Activated naive CD4-positive, alpha-beta T cell treated with anti-CD3 and anti-CD28 coated beads, Interleukin-2, amount 50 U/mL, for 72 hours (primary cell): ENCODE measurements around the gene HIGD2A. TPM values are rescaled to one million over a fixed set of nuclear protein-coding genes. Genes with fewer than 3 reads are reported as not detected.
"Not testable (repeated sequence)": the region's sequence is repeated elsewhere in the genome, so short reads cannot be mapped to it uniquely, and the experiment has no call there.

Experiments
- ATAC-seq, 2 donors: fragments of 150-1000 bp; cut with Tn5 transposase; 2 replicates each; pipeline ENCODE4 v1.10.0; 2021; ENCODE audit warnings: mild to moderate bottlenecking in 2 of 2, moderate library complexity in 2 of 2
- DNase-seq, 2 donors: peaks; one replicate each; pipeline ENCODE4 v3.0.0; 2021 to 2022; ENCODE audit warnings: low spot score in 2 of 2
- H3K27ac Mint-ChIP-seq, 2 donors: one replicate each; pipeline ENCODE4 v1.8.0; 2022; ENCODE audit warnings: mild to moderate bottlenecking in 2 of 2, mixed read lengths in 2 of 2
- H3K36me3 Mint-ChIP-seq, 2 donors: one replicate each; pipeline ENCODE4 v1.8.0; 2022; ENCODE audit warnings: mixed read lengths in 2 of 2
- H3K9me3 Mint-ChIP-seq, 2 donors: one replicate each; pipeline ENCODE4 v1.8.0; 2022; ENCODE audit warnings: mixed read lengths in 2 of 2
- total RNA-seq, 2 donors: library from RNA; stranded (reverse); gene quantifications; one replicate each; pipeline ENCODE4 v1.2.3, GENCODE V29; 2022

Gene HIGD2A
- total RNA-seq, 2 donors from 2014 or later, result 120 to 154 TPM

GRCh38 chr5:176405656-176406435 lies 17.3 kb downstream of the HIGD2A start:
- Mint-ChIP-seq H3K27ac (peak overlapping the region in 1 of 2 donors; percentile 9), H3K36me3 (peaks cover 0 to 6% of the 10 kb centered on the region in 2 donors), H3K9me3 (no peaks in the 10 kb centered on the region)
- peak in 1 of 2 donors; percentile 9 for ATAC-seq
- DNase-seq, result no peak

DNA sequence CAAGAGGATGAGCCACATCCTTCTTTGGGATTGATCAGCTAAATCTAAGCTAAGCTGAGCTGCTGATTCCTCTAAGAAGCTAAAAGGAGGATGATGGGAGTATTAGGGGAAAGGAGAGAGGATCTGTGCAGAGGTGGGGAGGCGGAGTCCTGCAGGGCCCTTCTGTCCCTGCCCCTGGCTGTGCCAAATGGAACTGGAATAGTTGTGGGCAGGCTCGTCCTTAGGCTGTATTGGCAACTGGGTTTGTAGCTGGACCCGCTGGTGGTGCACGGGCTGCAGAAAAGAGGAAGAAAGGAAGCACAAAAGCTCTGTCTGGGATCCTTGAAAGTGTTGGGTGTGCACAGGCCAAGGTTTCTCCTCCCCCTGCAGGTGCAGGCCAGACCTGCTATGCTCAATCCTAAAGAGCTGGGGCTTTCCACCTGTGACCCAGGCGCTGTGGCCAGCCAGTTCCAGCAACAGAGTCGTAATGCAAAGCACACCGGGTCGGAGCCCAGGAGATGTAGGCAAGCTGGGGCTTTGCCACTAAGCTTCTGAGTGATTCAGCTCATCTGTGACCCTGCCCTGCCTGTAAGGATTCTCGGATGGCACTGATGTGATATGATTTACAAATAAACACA lies 18.0 kb downstream of the HIGD2A start:
- ATAC-seq (no peak), DNase-seq (no peak)
- Mint-ChIP-seq H3K27ac (no peak overlapping the region), H3K36me3 (peaks cover 0 to 6% of the 10 kb centered on the region in 2 donors), H3K9me3 (no peaks in the 10 kb centered on the region)

DNA sequence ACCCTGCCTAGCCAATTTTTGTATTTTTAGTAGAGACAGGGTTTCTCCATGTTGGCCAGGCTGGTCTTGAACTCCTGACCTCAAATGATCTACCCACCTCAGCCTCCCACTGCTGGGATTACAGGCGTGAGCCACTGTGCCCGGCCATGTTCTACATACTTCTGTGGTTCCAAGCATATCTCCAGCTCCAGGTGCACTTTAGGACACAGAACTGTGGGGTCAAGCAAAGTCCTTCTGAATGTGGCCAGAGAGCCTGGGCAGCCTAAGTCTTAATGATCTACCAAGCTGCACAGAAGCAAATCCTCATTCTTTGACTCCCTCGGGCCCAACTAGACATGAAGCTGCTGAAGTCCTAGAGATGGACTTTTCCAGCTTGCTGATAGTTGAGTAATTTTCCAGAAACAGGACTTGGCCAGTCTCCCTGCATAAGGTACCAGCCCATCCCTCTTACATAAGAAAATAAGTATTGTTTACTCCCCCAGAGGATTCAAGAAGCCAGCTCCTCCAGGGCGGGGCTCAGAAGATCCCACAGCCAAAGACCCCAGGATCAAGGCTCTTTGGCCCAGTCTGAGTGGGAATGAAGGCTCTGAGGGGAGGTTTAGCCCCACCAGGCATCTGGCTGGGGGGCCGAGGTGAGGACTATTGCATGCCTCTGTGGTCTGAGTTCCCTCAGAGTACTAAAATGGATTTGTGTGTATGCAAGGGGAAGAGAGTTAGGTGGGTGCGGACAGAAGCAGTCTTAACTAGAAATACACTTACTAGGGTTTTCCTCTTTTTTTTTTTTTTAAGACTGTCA lies 19.1 kb downstream of the HIGD2A start:
- Mint-ChIP-seq H3K36me3 (peaks cover 0 to 6% of the 10 kb centered on the region in 2 donors), H3K27ac (peak overlapping the region; percentile 29 to 57), H3K9me3 (no peaks in the 10 kb centered on the region)
- ATAC-seq, result no peak
- DNase-seq, result no peak

DNA sequence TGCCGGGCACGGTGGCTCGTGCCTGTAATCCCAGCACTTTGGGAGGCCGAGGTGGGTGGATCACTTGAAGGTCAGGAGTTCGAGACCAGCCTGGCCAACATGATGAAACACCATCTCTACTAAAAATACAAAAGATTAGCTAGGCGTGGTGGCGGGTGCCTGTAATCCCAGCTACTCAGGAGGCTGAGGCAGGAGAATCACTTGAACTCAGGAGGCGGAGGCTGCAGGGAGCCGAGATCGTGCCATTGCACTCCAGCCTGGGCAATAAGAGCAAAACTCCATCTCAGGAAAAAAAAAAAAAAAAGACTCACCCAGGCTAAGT lies 19.7 kb downstream of the HIGD2A start:
- DNase-seq, ATAC-seq, H3K9me3 Mint-ChIP-seq, H3K36me3 Mint-ChIP-seq, H3K27ac Mint-ChIP-seq: not testable (repeated sequence)

- ATAC-seq, result no peak
- H3K27ac Mint-ChIP-seq, result no peak overlapping the region
- peaks cover 0 to 6% of the 10 kb centered on the region in 2 donors for H3K36me3 Mint-ChIP-seq
- H3K9me3 Mint-ChIP-seq, result no peaks in the 10 kb centered on the region
- no peak for DNase-seq
Observed at GRCh38 chr5:176408590-176408989, 20.0 kb downstream of the HIGD2A start.

GRCh38 chr5:176409765-176410164 lies 21.2 kb downstream of the HIGD2A start:
- peak overlapping the region in 1 of 2 donors; percentile 13 for H3K27ac Mint-ChIP-seq
- H3K9me3 Mint-ChIP-seq, result no peaks in the 10 kb centered on the region
- H3K36me3 Mint-ChIP-seq, result peaks cover 0 to 6% of the 10 kb centered on the region in 2 donors
- ATAC-seq, result no peak
- no peak for DNase-seq

GRCh38 chr5:176410486-176411180 lies 22.1 kb downstream of the HIGD2A start:
- Mint-ChIP-seq H3K9me3 (no peaks in the 10 kb centered on the region), H3K36me3 (peaks cover 0 to 6% of the 10 kb centered on the region in 2 donors), H3K27ac (peak overlapping the region; percentile 59 to 72)
- DNase-seq (no peak), ATAC-seq (no peak)

DNA sequence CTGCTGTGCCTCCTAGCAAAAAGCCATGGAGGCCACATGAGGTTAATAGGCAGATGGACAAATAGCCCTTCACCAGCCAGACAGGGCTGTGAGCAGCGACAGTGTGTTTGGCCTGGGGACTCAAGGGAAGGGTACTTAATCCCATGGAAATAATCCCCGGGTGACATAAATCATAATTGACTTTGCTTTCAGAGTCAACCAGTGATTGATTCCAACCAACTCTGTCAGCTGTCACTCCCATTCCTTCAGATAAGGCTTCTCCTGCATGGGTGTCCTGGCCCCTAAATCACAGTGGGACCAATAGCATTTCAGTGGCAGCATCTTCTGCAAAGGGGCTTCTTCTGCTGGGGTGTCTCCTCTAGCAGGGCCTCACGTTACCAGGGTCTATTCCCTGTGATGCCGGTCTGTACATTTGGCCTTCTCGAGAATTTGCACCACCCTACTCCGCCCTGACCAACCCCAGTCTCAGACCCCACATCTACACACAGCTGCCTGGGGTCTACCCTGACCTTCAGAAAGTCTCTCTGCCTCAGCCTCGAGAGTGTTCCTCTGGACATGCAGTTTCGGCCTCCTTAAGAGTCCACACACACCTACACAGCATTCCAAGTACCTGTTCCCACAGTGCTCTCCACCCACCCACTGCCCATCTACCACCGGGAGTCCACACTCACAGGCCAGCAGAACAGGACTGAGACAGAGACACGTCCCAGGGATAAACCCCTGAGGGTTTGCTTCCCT lies 24.1 kb downstream of the HIGD2A start:
- peaks cover 0 to 6% of the 10 kb centered on the region in 2 donors for H3K36me3 Mint-ChIP-seq
- DNase-seq, result no peak
- no peaks in the 10 kb centered on the region for H3K9me3 Mint-ChIP-seq
- no peak for ATAC-seq
- H3K27ac Mint-ChIP-seq, result peak overlapping the region; percentile 59 to 90

DNA sequence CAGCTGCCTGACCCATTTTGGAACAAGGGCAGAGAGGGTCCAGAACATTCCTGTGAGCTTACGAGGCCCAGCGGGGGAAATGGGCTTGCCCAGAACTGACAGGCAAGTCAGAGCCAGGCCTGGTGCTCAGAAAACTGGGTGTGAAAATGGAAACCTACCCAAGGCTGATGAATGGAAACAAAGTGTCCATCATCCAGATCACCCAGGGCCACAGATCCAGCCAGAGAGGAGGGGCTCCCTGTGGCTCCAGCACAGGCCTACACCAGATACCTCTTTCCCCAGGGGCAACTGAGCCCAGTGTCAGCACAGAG lies 24.7 kb downstream of the HIGD2A start:
- Mint-ChIP-seq H3K36me3 (peaks cover 0 to 6% of the 10 kb centered on the region in 2 donors), H3K9me3 (no peaks in the 10 kb centered on the region), H3K27ac (peak overlapping the region; percentile 32 to 90)
- no peak for DNase-seq
- no peak for ATAC-seq

- Mint-ChIP-seq H3K9me3 (no peaks in the 10 kb centered on the region), H3K36me3 (peaks cover 0 to 6% of the 10 kb centered on the region in 2 donors), H3K27ac (peak overlapping the region in 1 of 2 donors; percentile 32)
- no peak for DNase-seq
- ATAC-seq, result no peak
Observed at GRCh38 chr5:176413709-176414191, 25.2 kb downstream of the HIGD2A start.

DNA sequence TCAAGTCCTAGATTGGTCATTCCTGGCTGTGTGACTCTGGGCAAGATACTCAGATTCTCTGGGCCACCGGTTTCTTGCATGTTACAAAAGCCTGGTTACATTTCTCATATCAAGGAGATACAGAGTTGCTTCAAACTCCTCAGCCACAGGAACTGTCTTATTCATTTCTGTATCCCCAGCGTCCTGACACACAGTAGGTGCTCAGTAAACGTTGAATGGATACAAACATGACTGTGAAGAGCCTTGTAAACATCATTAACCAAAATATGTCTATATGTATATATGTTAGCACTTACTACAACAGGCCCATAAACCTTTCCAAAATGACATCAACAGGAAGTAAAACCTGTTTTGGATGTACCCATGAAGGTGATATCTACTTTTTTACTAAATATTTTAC lies 26.2 kb downstream of the HIGD2A start:
- peak overlapping the region; percentile 37 to 61 for H3K27ac Mint-ChIP-seq
- H3K36me3 Mint-ChIP-seq, result peaks cover 0 to 5% of the 10 kb centered on the region in 2 donors
- DNase-seq (no peak), ATAC-seq (no peak)
- H3K9me3 Mint-ChIP-seq, result no peaks in the 10 kb centered on the region

DNA sequence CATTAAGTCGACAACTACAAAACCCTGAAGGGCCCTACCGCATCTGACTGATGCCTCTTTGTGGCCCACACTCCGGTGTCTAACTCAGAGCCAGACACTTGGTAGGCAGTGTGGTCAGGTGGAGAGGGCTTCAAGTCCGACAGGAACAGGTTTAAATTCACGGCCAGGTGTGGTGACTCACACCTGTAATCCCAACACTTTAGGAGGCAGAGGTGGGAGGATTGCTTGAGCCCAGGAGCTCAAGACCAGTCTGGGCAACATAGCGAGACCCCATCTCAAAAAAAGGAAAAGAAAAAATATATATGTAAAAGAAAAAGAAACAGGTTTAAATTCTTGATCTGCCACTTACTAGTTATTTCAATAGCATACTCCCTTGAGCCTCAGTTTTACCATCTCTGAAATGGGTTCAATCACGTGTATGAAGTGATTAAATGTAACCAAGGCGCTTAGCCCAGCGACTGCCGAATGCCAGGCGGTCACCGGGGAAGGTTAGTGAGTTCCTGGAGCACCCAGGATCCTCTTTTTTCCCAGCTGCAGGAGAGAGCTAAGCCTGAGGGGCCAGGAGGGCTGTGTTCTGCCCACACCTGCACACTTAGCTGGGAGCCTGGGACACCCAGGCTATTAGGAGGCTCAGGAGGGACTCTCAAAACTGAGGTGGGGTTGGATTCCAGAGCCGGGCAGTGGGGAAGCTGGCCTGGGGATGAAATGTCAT lies 26.8 kb downstream of the HIGD2A start:
- Mint-ChIP-seq H3K36me3 (no peaks in the 10 kb centered on the region), H3K9me3 (no peaks in the 10 kb centered on the region), H3K27ac (peak overlapping the region; percentile 15 to 37)
- DNase-seq (peak in 1 of 2 donors; percentile 14), ATAC-seq (no peak)

DNA sequence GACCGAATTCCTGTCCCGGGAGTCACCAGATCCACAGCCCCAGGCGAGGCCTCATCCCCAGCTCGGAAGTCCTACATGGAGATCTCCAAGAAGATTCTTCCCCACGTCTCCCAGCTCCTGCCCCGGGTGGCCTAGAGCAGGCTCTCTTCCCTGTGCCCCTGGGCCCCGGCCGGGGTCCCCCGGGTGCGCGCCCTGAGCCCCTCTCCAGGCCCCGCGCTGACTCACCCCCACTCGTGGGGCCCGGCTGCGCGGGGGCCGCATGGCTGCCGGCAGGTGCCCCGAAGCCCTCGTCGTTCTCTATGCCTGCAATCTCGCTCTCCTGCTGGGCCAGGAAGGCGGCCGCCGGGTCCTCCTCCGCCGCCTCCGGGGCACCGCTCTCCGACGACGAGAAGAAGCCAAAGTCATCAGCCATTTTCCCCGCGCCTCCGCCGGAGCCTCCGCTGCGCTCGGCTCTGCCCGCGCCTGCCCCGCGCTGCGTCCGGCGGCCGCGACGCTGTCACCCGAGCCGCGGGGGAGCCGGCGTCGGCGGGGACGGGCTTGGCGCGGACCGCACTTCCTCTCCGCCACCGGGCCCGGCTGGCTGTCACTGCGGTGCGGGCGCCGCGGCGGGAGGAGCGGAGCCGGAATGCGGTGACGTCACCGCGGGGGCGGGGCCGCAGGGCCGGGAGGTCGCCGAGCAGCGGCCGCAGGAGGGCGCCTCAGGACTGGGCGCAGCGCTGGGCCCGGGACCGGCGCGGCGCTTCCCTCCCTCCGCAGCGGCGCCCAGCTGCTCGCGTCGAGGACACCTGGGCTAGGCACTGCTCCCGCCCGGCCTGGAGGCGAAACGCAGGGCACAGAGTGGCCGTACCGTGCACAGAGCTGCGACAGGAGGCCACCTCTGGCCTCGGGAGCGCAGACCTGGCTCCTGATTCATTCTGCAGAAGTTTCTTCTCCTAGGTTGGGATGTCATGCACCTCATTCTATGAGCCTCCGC lies 27.7 kb downstream of the HIGD2A start, which contains the start of gene CLTB:
Gene CLTB, minus strand, starts transcription at position 588 of the 973 bp plus-strand sequence. Its CDS starts 176 bp downstream, at position 412.
- ATAC-seq (peak; percentile 96 to 98), DNase-seq (peak; percentile 77 to 87)
- no peaks in the 10 kb centered on the region for H3K36me3 Mint-ChIP-seq
- H3K9me3 Mint-ChIP-seq, result no peaks in the 10 kb centered on the region
- H3K27ac Mint-ChIP-seq, result peak within 1 kb of the TSS; percentile 15 to 30

DNA sequence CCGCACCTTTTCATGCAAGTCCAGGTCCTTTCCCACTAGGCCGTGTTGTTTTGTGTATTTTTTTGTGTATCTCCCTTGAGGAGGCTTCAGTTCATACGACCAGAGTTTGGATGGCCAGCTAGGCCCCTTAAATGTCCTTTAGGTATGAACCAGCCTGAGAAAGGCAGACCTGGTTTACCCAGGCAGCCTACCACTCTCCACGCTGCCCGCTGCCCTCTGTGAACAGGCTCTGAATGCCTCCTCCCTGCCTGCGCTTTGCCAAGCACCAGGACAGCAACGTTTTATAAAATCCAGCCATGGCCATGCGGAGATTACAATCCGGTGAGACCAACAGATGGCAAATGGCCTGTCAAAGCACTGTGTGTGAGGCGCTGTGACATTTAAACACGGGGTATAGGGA lies 28.4 kb downstream of the HIGD2A start:
- ATAC-seq, result no peak
- H3K27ac Mint-ChIP-seq, result peak overlapping the region in 1 of 2 donors; percentile 15
- no peak for DNase-seq

More for the DNA sequence above, 28.4 kb downstream of the HIGD2A start:
- Mint-ChIP-seq H3K36me3 (no peaks in the 10 kb centered on the region), H3K9me3 (no peaks in the 10 kb centered on the region)
